Stimulated activated CD4-positive, alpha-beta T cell treated with anti-CD3 and anti-CD28 coated beads, Interleukin-4, amount 100 ng/mL, for 1 hour (primary cell): ENCODE measurements around the gene CIITA.
"Not testable (repeated sequence)": the region's sequence is repeated elsewhere in the genome, so short reads cannot be mapped to it uniquely, and the experiment has no call there.

Experiments
- DNase-seq: peaks from one replicate; pipeline ENCODE4 v3.0.0-alpha.2; 2020

Gene CIITA

DNA sequence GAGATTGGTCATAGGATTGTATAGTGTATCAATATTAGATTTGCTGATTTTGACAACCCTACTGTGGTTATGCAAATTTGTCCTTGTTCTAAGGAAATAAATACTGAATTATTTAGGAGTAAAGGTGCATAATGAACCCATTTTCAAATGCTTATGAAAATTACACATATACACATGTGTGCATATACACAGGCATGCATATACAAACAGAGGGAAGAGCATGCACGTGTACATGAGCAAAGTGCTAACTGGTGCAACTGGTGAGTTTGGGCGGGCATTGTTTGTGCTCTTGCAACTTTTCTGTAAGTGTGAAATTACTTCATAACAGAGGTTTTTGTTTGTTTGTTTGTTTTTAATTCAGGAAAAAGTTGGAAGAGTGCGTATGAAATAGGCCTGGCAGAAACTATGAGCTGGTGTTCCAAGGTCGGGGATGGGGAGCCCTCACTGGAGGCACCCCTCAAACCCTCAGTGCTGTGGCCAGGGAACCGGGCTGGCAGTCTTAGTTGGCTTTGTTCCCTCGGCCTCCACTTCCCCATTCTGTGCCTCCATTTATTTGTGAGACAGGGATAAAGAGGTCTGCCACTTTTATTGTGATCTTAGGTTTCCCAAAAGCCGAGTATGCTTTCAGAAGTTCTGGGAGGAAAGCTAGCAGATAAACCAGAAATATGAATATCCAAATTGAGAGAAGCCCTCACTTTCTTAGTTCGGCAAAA lies 59.4 kb downstream of the CIITA start:
- DNase-seq, result no peak

GRCh38 chr16:10937068-10937859 lies 60.3 kb downstream of the CIITA start:
- no peak for DNase-seq

- no peak for DNase-seq
These were observed 61.3 kb downstream of the CIITA start for GRCh38 chr16:10938321-10938720.

- DNase-seq, result no peak
These were observed 62.0 kb downstream of the CIITA start for GRCh38 chr16:10938796-10939648.

DNA sequence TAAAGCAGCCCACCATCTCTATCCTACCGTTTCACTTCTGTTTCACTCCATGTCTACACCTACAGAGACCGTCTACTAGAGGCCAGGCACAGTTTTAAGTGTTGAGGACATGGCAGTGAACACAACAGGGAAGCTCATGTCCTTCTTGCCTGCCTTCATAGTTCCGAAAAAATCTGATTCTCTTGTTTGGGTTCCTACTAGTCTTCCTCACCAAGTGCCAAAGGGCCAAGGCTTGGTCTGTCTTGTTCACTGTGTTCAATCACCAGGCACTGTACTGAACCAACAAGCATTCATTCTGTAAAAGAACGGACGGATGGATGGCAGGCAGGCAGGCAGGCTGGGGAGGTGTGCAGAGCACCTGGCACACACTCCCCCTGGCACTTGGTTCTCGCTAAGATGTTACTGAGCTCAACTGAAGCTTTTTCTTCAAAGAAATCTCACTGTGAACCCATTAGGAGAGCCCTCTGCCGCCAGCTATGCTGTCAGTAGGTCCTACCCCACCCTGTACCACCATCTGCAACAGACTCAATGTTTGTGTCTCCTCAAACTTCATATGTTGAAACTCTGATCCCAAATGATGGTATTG lies 62.7 kb downstream of the CIITA start:
- no peak for DNase-seq

DNA sequence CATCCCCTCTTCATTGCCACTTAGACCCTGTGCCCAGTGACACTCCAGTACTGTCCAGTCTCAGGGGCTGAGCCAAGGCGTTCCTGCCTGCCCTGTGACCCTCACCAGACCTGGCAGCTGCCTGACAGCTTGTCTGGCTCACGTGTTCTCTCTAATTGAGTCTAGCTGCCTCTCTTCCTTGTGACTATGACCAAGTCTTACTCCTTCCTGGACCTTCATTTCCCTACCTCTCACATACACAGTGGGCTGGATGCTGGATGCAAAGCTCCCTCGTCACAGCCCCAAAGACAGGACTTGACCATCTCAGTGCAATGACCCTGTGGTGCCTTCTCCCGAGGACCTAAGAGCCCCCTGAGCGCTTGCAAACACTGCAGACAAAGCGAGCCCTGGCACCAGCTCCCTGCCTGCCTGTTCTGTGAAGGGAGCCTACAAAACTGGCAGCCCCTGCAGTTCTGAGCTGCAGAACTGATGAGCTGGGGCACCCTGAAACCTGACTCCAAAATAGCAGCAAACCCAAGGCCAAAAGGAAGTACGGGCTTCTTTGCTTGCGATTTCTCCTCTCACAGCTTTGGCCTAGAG lies 63.6 kb downstream of the CIITA start:
- no peak for DNase-seq

DNA sequence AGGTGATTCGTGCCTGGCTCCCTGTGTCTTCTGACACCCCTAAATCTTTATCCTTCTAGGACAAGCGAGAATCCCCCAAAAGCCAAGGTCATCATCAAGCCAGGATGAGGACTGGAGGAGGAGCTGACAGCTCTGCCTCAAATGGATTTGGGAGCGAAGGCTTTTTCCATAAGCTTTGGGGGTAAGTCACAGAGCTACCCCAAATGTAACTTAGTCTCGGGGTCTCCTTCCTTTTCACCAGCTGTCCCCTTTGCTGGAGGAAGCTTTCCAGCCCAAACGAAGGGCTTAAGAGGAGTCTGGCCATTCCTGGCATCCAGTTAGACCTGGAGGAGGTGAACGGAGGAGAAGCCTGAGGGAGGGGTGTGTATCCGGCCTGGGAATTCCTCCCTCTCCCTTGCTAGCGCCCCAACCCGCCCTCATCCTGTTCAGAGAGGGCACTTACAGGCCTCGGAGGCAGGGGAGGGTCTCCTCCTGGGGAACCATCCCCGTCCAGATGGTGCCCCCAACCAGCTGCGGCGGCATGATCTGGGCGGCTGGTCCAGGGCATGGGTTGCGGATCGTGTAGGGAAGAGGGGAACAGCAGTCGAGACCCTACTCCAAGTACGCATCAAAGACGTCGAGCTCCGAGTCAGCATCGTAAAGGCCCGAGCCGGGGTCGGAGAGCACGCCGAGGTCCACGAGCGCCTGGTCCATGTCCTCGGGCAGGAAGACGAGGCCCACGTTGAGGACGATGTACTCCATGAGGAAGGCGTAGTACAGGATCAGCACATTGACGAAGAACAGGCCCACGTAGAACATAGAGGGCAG lies 64.3 kb downstream of the CIITA start:
- no peak for DNase-seq

DNA sequence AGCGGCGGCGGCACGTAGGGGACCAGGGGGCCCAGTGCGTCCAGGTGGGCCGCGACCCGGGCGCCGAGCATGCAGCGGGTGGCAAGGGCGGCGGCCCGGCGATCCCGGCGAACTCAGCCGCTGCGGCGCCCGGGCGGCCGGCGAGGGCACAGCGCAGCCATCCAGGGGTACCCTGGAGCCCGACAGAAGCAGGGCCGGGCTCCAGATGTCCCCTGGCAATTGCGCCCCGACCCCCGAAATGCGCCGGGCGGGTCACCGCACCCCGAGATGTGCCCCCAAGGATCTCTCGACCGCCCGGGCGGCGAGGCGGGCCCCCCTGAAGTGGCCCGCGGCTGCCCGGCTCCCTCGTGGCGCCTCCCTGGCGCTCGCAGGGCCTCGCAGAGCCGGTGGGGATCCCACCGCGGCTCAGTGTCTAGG lies 64.9 kb downstream of the CIITA start:
- DNase-seq, result not testable (repeated sequence)

DNA sequence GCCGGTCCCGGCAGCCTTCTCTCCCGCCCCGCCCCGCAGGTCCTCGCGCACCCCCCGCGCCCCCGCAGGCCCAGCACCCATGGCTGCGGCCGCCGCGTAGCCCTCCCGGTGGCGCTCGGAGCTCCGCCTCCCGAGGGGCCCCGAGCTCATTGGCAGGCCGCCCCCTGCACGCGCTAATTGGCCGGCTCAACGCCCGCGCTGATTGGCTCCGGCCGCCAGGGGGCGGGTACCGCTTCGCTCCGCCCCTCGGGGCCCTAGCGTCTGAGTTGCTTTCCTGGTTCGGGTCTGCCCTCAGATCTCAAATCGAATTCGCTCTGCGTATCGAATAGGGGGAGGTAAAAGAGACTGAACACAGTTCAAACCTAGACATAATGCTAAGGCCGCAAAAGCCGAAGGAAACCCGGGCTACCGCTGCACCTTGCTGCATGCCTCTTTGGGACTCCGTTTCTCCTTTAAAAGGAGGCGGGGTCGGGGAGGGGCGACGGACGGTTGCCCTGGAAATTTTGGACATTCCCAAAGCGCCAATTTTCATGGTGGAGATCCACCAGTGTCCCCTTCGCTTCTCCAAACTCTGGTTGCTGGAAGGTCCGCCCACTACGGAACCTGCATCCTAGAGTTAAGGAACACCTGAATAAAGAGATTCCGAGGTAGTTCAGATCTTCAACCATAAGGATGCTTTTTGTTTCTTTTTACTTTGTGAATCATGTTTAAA lies 65.5 kb downstream of the CIITA start, which contains the start of gene DEXI:
Gene DEXI, minus strand, starts transcription at position 117 of the 712 bp plus-strand sequence. CDS start 463 bp downstream, outside the sequence.
- peak; percentile 95 for DNase-seq

DNA sequence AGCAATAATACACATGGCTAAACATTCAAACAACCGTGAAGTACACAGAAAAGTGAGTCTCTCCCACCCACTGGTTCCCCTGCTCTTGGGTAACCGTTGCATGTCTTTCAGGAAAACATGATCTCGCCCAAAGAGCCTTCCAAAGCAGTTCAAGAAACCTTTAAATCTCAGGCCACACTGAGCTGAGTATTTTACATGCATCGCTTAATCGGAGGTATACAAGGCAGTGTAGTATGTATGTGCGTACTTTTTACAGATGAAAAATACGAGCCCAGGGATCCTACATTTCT lies 66.0 kb downstream of the CIITA start:
- no peak for DNase-seq

DNA sequence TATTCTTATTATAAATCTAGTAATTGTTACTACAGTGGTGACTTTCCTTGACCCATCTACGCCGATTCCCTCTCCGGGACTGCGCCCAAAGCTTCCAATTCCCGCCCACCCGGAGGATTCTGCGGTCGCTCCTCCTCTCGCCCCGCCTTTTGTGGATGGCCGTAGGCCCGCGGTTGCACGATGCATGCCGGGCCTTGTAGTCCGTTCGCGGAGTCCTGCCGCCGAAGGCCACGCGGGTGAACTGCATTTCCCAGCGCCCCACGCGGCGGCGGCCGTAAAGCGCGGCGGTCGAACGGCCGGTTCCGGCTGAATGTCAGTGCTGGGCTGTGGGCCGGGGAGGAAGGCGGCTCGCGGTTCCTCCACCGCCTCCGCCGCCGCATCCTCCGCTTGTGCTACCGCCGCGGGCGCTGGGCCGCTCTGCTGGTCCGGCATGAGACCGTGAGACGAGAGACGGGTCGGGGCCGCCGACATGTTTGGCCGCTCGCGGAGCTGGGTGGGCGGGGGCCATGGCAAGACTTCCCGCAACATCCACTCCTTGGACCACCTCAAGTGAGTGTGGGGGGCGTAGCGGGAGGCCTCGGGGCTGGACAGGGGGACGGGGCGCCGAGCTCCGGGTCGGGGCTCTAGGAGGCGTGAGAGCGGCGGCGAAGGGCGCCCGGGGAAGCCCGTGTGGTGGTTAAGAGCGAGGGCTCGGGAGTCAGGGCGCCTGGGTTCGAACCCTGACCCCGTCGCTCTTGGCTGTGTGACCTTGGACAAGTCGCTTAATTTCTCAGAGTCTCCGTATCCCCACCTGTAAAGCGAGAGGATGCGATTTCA lies 67.5 kb downstream of the CIITA start, which contains the start of gene CLEC16A:
Gene CLEC16A, plus strand, starts transcription at position 316 of the 816 bp plus-strand sequence. Its CDS starts 154 bp downstream, at position 470.
- peak; percentile 97 for DNase-seq

- DNase-seq, result no peak
These were observed 68.2 kb downstream of the CIITA start for GRCh38 chr16:10945065-10945787.

DNA sequence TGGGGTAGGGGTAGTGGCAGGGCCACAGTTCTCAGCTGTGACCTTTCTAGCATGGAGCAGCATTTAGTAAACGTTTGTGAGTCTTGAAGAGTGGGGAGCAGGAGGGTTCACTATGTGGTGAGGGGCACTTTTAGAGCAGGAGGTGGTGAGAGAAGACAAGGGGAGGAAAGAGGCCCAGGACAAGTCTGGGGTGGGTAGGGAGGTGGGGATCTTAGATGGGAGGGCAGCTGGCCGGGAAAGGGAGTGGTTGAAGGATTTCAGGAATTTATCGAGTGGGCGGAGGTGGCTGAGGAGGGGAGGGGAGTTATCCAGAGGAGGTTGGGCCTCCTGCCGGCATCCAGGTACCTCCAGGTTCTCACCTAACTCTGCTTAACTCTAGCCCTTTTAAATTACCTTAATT lies 69.3 kb downstream of the CIITA start:
- no peak for DNase-seq

GRCh38 chr16:10947211-10947787 lies 70.3 kb downstream of the CIITA start:
- no peak for DNase-seq

DNA sequence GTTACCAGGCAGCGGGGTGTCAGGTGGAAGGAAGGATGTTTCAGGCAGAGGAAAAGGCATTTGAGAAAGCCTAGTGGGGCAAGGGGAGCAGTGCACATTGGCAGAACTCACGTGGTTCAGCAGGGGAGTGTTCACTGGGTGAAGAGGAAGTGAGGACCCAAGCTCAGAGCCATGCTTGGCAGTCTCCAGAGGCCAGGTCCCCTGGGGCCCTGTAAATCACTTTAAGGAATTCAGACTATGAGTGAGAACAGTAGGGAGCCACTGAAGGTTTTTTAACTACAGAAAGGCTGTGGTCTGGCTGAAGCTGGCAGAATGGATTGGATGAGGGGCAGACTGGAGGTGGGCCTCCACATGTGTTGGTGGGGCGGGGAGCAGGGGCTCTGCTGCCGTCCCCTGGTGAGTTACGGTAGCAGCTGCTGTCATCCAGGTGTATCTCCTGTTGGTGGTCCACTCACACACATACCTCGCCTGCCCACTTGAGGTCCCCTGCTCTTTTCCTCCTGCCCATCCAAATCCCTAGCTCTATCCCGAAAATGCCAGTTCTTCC lies 72.5 kb downstream of the CIITA start:
- peak; percentile 23 for DNase-seq

DNA sequence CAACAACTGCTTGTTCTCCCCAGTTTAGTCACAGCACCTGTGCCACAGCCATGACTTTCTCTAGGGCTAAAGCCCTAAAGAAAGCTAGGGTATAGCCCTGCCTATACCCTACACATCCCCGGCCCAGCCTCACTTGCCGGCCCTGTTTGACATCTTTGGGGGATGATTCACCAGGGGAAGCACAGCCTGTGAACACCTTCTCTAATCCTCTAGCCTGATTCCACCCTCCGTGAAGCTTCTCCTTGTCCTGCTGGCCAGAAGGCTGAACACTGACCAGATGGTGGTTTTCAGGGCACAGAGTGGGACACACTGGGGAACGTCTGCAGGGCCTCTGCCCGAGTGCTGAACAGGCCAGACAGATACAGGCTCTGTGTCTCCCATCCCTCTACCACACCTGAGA lies 73.4 kb downstream of the CIITA start:
- no peak for DNase-seq

- DNase-seq, result no peak
These were observed 74.0 kb downstream of the CIITA start for GRCh38 chr16:10951026-10951425.

DNA sequence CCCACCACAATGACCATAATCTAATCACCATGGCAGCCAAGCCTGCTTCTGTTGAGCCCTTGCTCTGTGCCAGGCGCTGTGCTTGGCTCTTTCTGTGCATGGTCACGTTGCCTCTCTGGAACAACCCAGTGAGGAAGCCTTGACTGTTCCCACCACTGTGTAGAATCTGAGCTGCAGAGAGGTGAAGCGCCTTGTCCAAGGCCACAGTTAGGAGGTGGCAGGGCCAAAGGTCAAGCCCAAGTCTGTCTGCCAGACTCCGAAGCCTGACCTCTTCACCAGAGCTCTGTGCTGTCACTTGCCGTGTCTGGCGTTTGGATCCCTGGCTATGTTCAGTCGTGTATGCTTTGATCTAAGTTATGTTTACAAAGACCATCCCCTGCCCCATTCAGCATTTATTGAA lies 77.9 kb downstream of the CIITA start:
- DNase-seq, result no peak
